ENCODE results near the gene LIF. TPM values are rescaled to one million over a fixed set of nuclear protein-coding genes. Genes with fewer than 3 reads are reported as not detected.
A peak's percentile ranks its signal among the peaks of the same experiment; 100 is the strongest.

Gene LIF
- total RNA-seq, 2 experiments from 2014 or later, result 0.17 to 0.30 TPM

DNA sequence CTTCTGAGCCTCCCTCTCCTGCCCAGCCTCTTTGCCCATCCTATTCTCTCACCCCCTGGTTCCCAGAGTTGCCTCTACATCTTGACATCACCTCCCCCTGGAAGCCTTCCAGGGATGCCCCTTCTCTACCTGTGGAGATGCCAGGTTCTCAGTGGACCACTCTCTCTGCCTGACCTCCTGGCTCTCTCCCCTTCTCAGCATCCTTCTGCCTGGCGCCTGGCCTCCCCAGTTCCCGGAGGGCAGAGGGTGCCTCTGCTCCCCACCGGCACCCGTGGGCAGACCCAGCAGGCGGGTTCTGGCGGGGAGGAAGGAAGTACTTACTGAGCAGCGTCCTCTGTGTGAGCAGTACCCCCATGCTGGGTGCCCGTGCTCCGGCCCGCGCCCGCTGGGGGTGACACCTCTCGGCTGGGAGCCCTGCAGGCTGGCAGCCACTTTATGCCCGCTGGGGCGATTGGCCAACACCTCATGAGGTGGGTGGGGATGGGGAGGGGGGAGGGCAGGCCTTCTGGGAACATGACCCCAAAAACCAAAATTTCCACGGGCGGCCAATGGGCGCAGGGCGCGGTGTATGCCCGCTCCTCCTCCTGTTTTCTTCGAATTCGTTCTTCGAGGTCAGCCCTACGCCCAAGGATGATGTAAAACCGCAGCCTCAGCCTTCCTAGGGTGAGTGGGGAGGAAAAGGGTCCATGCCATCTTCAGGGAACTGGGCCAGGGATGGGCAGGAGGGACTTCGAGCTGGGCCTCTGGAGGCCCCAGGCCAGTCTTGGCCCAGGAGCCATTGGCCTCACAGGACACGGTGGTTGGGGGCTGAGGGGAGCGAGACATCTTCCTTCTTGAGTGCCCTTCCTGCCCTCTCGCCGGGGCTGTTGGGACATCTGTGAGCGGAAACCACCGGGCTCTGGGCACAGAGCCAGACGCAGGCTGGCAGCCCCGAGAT, 20.2 kb upstream of the LIF start, which contains the start of gene OSM:
Gene OSM, minus strand, starts transcription at position 407 of the 937 bp plus-strand sequence. Its CDS starts 52 bp downstream, at position 355.
- Mint-ChIP-seq H3K27ac (peak within 1 kb of the TSS; percentile 99), H3K9me3 (no peaks in the 10 kb centered on the region), H3K4me3 (peak within 1 kb of the TSS; percentile 95), H3K36me3 (ENCODE audit: low read depth) (peaks cover 29% of the 10 kb centered on the region), H3K27me3 (no peaks in the 10 kb centered on the region), H3K4me1 (ENCODE audit: low read depth) (peaks cover 54% of the 10 kb centered on the region)
- Histone ChIP-seq H3K27me3 (ENCODE audit: control insufficient read depth in 1 of 2, insufficient read depth in 2 of 2, low read length in 2 of 2) (no peaks in the 10 kb centered on the region), H3K4me1 (ENCODE audit: insufficient read depth, low read length) (peaks cover 65% of the 10 kb centered on the region), H3K27ac (ENCODE audit: low read depth in 1 of 2, low read length in 2 of 2) (peak within 1 kb of the TSS; percentile 90 to 99), H3K4me3 (ENCODE audit: low read length) (peak within 1 kb of the TSS; percentile 94), H3K9me3 (ENCODE audit: control insufficient read depth in 1 of 2, insufficient read depth in 1 of 2, low read length in 2 of 2) (no peaks in the 10 kb centered on the region), H3K36me3 (ENCODE audit: insufficient read depth, low read length) (peaks cover 26% of the 10 kb centered on the region)
- intact Hi-C loops (cut with DNase I, micrococcal nuclease), result loop anchor here in 1 of 2 experiments (1.0 to 5.0 kb wide), 2 partner anchors 40 to 159 kb away; no protein-coding TSS in a partner anchor
- ATAC-seq (ENCODE audit: poor library complexity), result peak; percentile 31
- TF ChIP-seq, protein P1, sequence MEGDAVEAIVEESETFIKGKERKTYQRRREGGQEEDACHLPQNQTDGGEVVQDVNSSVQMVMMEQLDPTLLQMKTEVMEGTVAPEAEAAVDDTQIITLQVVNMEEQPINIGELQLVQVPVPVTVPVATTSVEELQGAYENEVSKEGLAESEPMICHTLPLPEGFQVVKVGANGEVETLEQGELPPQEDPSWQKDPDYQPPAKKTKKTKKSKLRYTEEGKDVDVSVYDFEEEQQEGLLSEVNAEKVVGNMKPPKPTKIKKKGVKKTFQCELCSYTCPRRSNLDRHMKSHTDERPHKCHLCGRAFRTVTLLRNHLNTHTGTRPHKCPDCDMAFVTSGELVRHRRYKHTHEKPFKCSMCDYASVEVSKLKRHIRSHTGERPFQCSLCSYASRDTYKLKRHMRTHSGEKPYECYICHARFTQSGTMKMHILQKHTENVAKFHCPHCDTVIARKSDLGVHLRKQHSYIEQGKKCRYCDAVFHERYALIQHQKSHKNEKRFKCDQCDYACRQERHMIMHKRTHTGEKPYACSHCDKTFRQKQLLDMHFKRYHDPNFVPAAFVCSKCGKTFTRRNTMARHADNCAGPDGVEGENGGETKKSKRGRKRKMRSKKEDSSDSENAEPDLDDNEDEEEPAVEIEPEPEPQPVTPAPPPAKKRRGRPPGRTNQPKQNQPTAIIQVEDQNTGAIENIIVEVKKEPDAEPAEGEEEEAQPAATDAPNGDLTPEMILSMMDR (IDR thresholded peaks at IDR 0.05), result no peak
- peak; percentile 38 to 91 (median 64) for DNase-seq
- ChIA-PET CTCF (interaction anchor here (1.0 to 1.8 kb wide), 2 partner anchors 21 kb away, joined by 3 to 10 read pairs; no protein-coding TSS in a partner anchor), POLR2A (interaction anchor here (0.8 to 3.1 kb wide), 4 partner anchors 11 to 60 kb away, joined by 3 to 9 read pairs (median 4); partner anchors contain the start of genes CASTOR1 and TBC1D10A)

DNA sequence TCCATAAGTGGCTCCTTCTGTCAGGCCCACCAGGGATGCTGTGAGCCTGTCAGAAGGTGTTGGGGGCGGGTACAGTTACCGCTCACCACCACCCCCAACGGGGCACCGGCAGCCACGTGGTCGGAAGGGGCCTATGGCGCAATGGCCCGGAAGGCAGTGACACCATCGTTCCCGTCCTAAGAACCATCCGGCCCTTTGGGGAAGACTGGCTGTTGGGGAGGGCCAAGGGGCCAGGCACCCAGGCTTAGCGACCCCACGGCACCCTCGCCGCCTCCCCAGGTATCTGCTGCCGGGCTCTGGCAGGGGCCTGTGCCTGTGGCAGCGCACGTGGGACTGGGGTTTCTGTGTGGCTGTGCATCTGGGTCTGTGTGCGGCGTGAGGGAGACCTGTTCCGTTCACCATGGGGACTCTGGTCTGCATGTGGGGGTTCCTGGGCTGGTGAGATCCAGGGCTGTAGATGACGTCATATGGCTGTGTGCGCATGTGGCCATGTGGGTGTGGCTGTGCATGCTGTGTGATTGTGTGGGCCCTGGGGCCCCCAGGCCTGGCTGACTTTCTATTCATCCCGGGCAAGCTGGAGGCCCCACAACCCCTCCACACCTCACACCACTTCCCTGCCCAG, 19.4 kb upstream of the LIF start:
- peak overlapping the region; percentile 95 for H3K4me3 Mint-ChIP-seq
- Histone ChIP-seq H3K9me3 (ENCODE audit: control insufficient read depth in 1 of 2, insufficient read depth in 1 of 2, low read length in 2 of 2) (no peaks in the 10 kb centered on the region), H3K27ac (ENCODE audit: low read depth in 1 of 2, low read length in 2 of 2) (peak overlapping the region; percentile 90 to 99), H3K4me1 (ENCODE audit: insufficient read depth, low read length) (peaks cover 65% of the 10 kb centered on the region), H3K4me3 (ENCODE audit: low read length) (peak overlapping the region; percentile 94), H3K27me3 (ENCODE audit: control insufficient read depth in 1 of 2, insufficient read depth in 2 of 2, low read length in 2 of 2) (no peaks in the 10 kb centered on the region), H3K36me3 (ENCODE audit: insufficient read depth, low read length) (peaks cover 26% of the 10 kb centered on the region)
- ChIA-PET CTCF (interaction anchor here (1.0 kb wide), 1 partner anchor 22 kb away, joined by 3 read pairs; no protein-coding TSS in a partner anchor), POLR2A (interaction anchor here (1.3 to 3.1 kb wide), 2 partner anchors 22 to 61 kb away, joined by 3 to 9 read pairs; partner anchors contain the start of genes CASTOR1 and TBC1D10A)
- no peaks in the 10 kb centered on the region for H3K27me3 Mint-ChIP-seq
- TF ChIP-seq, protein P1 (IDR thresholded peaks at IDR 0.05), result no peak
- DNase-seq (peak; percentile 66 to 95 (median 78)), ATAC-seq (ENCODE audit: poor library complexity) (peak; percentile 75)
- intact Hi-C loops (cut with DNase I, micrococcal nuclease), result loop anchor here in 1 of 2 experiments (1.0 to 5.0 kb wide), 2 partner anchors 40 to 159 kb away; no protein-coding TSS in a partner anchor
- H3K36me3 Mint-ChIP-seq (ENCODE audit: low read depth), result peaks cover 23% of the 10 kb centered on the region
- peak overlapping the region; percentile 99 for H3K27ac Mint-ChIP-seq
- H3K4me1 Mint-ChIP-seq (ENCODE audit: low read depth), result peaks cover 54% of the 10 kb centered on the region
- no peaks in the 10 kb centered on the region for H3K9me3 Mint-ChIP-seq

Data from CD4-positive, alpha-beta T cell (primary cell).